K562 (cell line): ENCODE measurements around the gene VPS33B. TPM values are rescaled to one million over a fixed set of nuclear protein-coding genes. Genes with fewer than 3 reads are reported as not detected.

ENCODE experiments used
- ATAC-seq: fragments of 200-7000 bp; cut with Tn5 transposase; 3 replicates; pipeline ENCODE4 v1.9.1; 2020; ENCODE audit warnings: moderate library complexity
- BruUV-seq: library from RNA; stranded (reverse); fragments of 400-500 nt; replicated peaks from 2 replicates; lab custom pipeline; 2021; lab: Mats Ljungman, UMichigan
- CTCF ChIA-PET: fragments of 300-600 bp; formaldehyde crosslinking; extraction: SDS; loops from one replicate; lab custom pipeline; 2021; ENCODE audit warnings: low intra/inter-chr PET ratio; lab: Yijun Ruan, JAX
- POLR2A ChIA-PET: fragments of 300-600, 350-650 bp; sonication (Branson Sonifier 250); formaldehyde crosslinking; extraction: SDS; loops from one replicate; lab custom pipeline; 2021; ENCODE audit warnings: antibody characterized with exemption, inconsistent platforms; lab: Yijun Ruan, JAX
- DNase-seq, 4 experiments: peaks; one replicate each; pipeline versions ENCODE4 v3.0.0 to v3.0.0-alpha.2; 2011 to 2018; ENCODE audit warnings: low spot score in 3 of 4, mixed read lengths in 3 of 4; ENCODE audit errors: extremely low read depth in 1 of 4
- FAIRE-seq: peaks from 2 replicates; lab custom pipeline; 2011; peaks lifted over from hg19 to GRCh38; lab: Jason Lieb, UNC
- H2AFZ ChIP-seq: 2 replicates; pipeline ENCODE4 v1.6.0; 2011; ENCODE audit warnings: low read depth, low read length, control low read depth, inconsistent platforms
- H3K27ac ChIP-seq: fragments of 200-600 bp; 3 replicates; pipeline ENCODE4 v1.8.0; 2011; ENCODE audit warnings: low read depth, mild to moderate bottlenecking, control low read depth, inconsistent platforms, low read length, moderate library complexity, mixed read lengths; ENCODE audit errors: extremely low read depth
- H3K27me3 ChIP-seq, 2 experiments: fragments of 300-600 bp in 1 of 2; 2 replicates in 1 of 2; 3 replicates in 1 of 2; pipeline versions ENCODE4 v1.6.0 to v1.8.0; 2011; ENCODE audit warnings: inconsistent platforms in 2 of 2, low read length in 2 of 2, mild to moderate bottlenecking in 1 of 2, mixed read lengths in 1 of 2, moderate library complexity in 1 of 2; ENCODE audit not compliant: control insufficient read depth in 2 of 2, insufficient read depth in 2 of 2
- H3K36me3 ChIP-seq: fragments of 300-600 bp; 3 replicates; pipeline ENCODE4 v1.8.0; 2011; ENCODE audit warnings: mild to moderate bottlenecking, low read length, inconsistent platforms; ENCODE audit not compliant: control insufficient read depth, insufficient read depth
- H3K4me1 ChIP-seq, 2 experiments: fragments of 200-600 bp in 1 of 2; replicated peaks in 1 of 2; 2 replicates in 1 of 2; 3 replicates in 1 of 2; pipeline versions ENCODE4 v1.5.1 to v1.8.0; 2011; ENCODE audit warnings: inconsistent platforms in 2 of 2, low read length in 2 of 2, mild to moderate bottlenecking in 1 of 2, mixed read lengths in 1 of 2, moderate library complexity in 1 of 2; ENCODE audit not compliant: control insufficient read depth in 2 of 2, insufficient read depth in 2 of 2
- H3K4me2 ChIP-seq: 2 replicates; pipeline ENCODE4 v1.6.1; 2011; ENCODE audit warnings: low read length, control low read depth, inconsistent platforms, mixed read lengths; ENCODE audit not compliant: insufficient read depth
- H3K4me3 ChIP-seq: fragments of 200-600 bp; sonication (generic), shearing (Covaris generic); 2 replicates; pipeline ENCODE4 v1.5.1; 2016; ENCODE audit warnings: control low read depth, inconsistent platforms
- H3K79me2 ChIP-seq: fragments of 200-600 bp; 3 replicates; pipeline ENCODE4 v1.8.0; 2011; ENCODE audit warnings: low read length, inconsistent platforms; ENCODE audit not compliant: control insufficient read depth, insufficient read depth
- H3K9ac ChIP-seq, 2 experiments: 2 replicates each; pipeline versions ENCODE4 v1.6.0 to v1.6.1; 2011; ENCODE audit warnings: low read depth in 2 of 2, low read length in 2 of 2, control low read depth in 1 of 2, inconsistent platforms in 1 of 2, mild to moderate bottlenecking in 1 of 2, mixed read lengths in 1 of 2; ENCODE audit not compliant: insufficient read depth in 1 of 2
- H3K9me1 ChIP-seq: one replicate; pipeline ENCODE4 v1.6.0; 2011; ENCODE audit warnings: inconsistent platforms, mild to moderate bottlenecking, low read length, moderate library complexity; ENCODE audit not compliant: control insufficient read depth, insufficient read depth
- H3K9me3 ChIP-seq: replicated peaks from 2 replicates; pipeline ENCODE4 v1.5.1; 2011; ENCODE audit warnings: low read depth, low read length, inconsistent platforms; ENCODE audit not compliant: control insufficient read depth, insufficient read depth
- H4K20me1 ChIP-seq: replicated peaks from 2 replicates; pipeline ENCODE4 v1.6.1; 2011; ENCODE audit warnings: low read length, inconsistent platforms, mixed read lengths; ENCODE audit not compliant: control insufficient read depth, insufficient read depth
- BCOR ChIP-seq: fragments of 450-650 bp; IDR thresholded peaks from 2 replicates; pipeline ENCODE4 v1.6.1; 2016
- CUX1 ChIP-seq: fragments of 200-800 bp; sonication (Bioruptor generic); IDR thresholded peaks from 2 replicates; pipeline ENCODE4 v1.6.1; 2016; ENCODE audit warnings: missing genetic modification characterization, missing compliant biosample characterization
- NONO ChIP-seq, 2 experiments: fragments of 200-400 bp in 1 of 2; fragments of 450-650 bp in 1 of 2; formaldehyde crosslinking in 1 of 2; IDR thresholded peaks; 2 replicates each; pipeline ENCODE4 v1.6.1; 2017; ENCODE audit warnings: low read depth in 2 of 2, mild to moderate bottlenecking in 2 of 2, moderate library complexity in 2 of 2, low read length in 1 of 2
- ZBTB7A ChIP-seq: IDR thresholded peaks from 2 replicates; pipeline ENCODE4 v1.6.1; 2011; ENCODE audit warnings: low read depth, mild to moderate bottlenecking, low read length, moderate library complexity, borderline replicate concordance; ENCODE audit not compliant: control insufficient read depth
- ZNF551 ChIP-seq: fragments of 250-450 bp; sonication (Bioruptor Pico); IDR thresholded peaks from 2 replicates; pipeline ENCODE4 v1.5.0; 2021; ENCODE audit warnings: mild to moderate bottlenecking, moderate library complexity
- ZNF75A ChIP-seq: fragments of 450-650 bp; formaldehyde crosslinking; IDR thresholded peaks from 2 replicates; pipeline ENCODE4 v1.4.0; 2020; ENCODE audit warnings: mild to moderate bottlenecking
- ZSCAN32 ChIP-seq: fragments of 450-650 bp; formaldehyde crosslinking; IDR thresholded peaks from 2 replicates; pipeline ENCODE4 v1.4.0; 2020; ENCODE audit warnings: mild to moderate bottlenecking, moderate library complexity
- WGBS: fragments of 100-300 bp; shearing (Covaris generic); methylation state at CpG from one replicate; pipeline ENCODE4 v1.1.6; 2016; ENCODE audit warnings: low coverage, mixed read lengths; ENCODE audit not compliant: insufficient coverage; ENCODE audit errors: missing lambda C conversion rate; 5-methylcytosine and 5-hydroxymethylcytosine counted together
- in situ Hi-C: fragments of 300-500 bp; cut with MboI; formaldehyde crosslinking; loops from 4 replicates; pipeline ENCODE4 v1.15.0; 2018; ENCODE audit warnings: inconsistent platforms, mixed read lengths
- intact Hi-C: fragments of 100-400 bp; cut with micrococcal nuclease; formaldehyde crosslinking; loops from 2 replicates; pipeline ENCODE4 v1.14.2; 2022
- polyA plus RNA-seq, 8 experiments: library from polyadenylated mRNA; depleted of rRNA in 4 of 8; stranded (reverse) in 5 of 8; unstranded in 3 of 8; fragments of >200 nt; fragmentation: Nextera tagmentation in 2 of 8; fragmentation: Illumina TruSeq in 1 of 8; extraction: Ambion mirVana in 2 of 8; extraction: Trizol in 1 of 8; gene quantifications; 2 replicates each; pipeline versions ENCODE4 v1.2.1 to v1.2.3, GENCODE V29; 2011 to 2014; ENCODE audit warnings: inconsistent platforms in 1 of 8, missing spikeins in 1 of 8
- total RNA-seq, 7 experiments: library from RNA; depleted of rRNA in 6 of 7; stranded (reverse); fragments of >200 nt in 6 of 7; fragmentation: Illumina TruSeq in 2 of 7; extraction: Trizol in 2 of 7; gene quantifications; 2 replicates each; pipeline versions ENCODE4 v1.2.1 to v1.2.3, GENCODE V29; 2011 to 2021; ENCODE audit warnings: low replicate concordance in 1 of 7

Gene VPS33B
- total and polyA plus RNA-seq, 9 of the 15 experiments (the other 6 are each of a cell fraction or from before 2014, with no cell fraction given), result 9.4 to 25.5 (median 14.8) TPM

- Histone ChIP-seq H3K36me3 (no peaks in the 10 kb centered on the region), H2AFZ (peak overlapping the region; percentile 44), H3K27ac (no peak overlapping the region), H3K9ac (peak overlapping the region in 1 of 2 experiments; percentile 0; a peak in 1 of 4 replicates), H4K20me1 (no peaks in the 10 kb centered on the region), H3K9me1 (no peaks in the 10 kb centered on the region), H3K4me3 (no peak overlapping the region), H3K27me3 (no peaks in the 10 kb centered on the region), H3K4me2 (no peak overlapping the region), H3K79me2 (no peaks in the 10 kb centered on the region)
- FAIRE-seq (no peak), ATAC-seq (no peak; the same call in 2 of the 3 replicates), DNase-seq (no peak)
- BruUV-seq, result no TSS peak
- ChIA-PET CTCF (no interaction called here), POLR2A (interaction anchor here (0.5 to 1.8 kb wide), 4 partner anchors 10 to 859 kb away, joined by 3 to 7 read pairs (median 4); no protein-coding TSS in a partner anchor)
- in situ Hi-C loops, result loop anchor here (10.0 kb wide), 1 partner anchor 569 kb away; no protein-coding TSS in a partner anchor
- TF ChIP-seq NONO (IDR thresholded peaks at IDR 0.05; ENCODE audit: low read depth in 2 of 2, low read length in 1 of 2) (no peak), ZNF551 (no peak), ZNF75A (CRISPR knock-in tag) (no peak), ZSCAN32 (CRISPR knock-in tag) (no peak), BCOR (no peak), CUX1 (CRISPR knock-in tag) (no peak), ZBTB7A (no peak)
- TF ChIP-seq, all 486 proteins: peak for 0
- intact Hi-C loops, result no loop called here
- WGBS, result 77% methylated on average over 9 of the region's 11 CpGs
- peaks cover 5 to 6% of the 10 kb centered on the region in 2 experiments; a peak in 4 of 5 replicates for H3K4me1 ChIP-seq
- H3K9me3 ChIP-seq, result no peaks in the 10 kb centered on the region
Observed at GRCh38 chr15:91043202-91043874, 20.9 kb upstream of the VPS33B start.
